Naive thymus-derived CD4-positive, alpha-beta T cell (primary cell): ENCODE data around the gene PNMA1. TPM values are rescaled to one million over a fixed set of nuclear protein-coding genes. Genes with fewer than 3 reads are reported as not detected.

Experiments used
- ATAC-seq: fragments of 150-1000 bp; cut with Tn5 transposase; 2 replicates; pipeline ENCODE4 v1.10.0; 2021; ENCODE audit warnings: mild to moderate bottlenecking, moderate library complexity
- CTCF ChIA-PET: fragments of 350-600 bp; sonication (Branson Sonifier 250); formaldehyde crosslinking; loops from one replicate; lab custom pipeline; 2021; ENCODE audit warnings: antibody characterized with exemption; lab: Charles Lee
- POLR2A ChIA-PET: fragments of 350-600 bp; sonication (Branson Sonifier 250); formaldehyde crosslinking; loops from one replicate; lab custom pipeline; 2021; ENCODE audit warnings: antibody characterized with exemption, inconsistent platforms; lab: Charles Lee
- DNase-seq, 9 donors: peaks; one replicate each; pipeline versions ENCODE4 v3.0.0 to v3.0.0-alpha.2; 2020 to 2022; ENCODE audit warnings: mixed read lengths in 1 of 9
- H3K27ac ChIP-seq: one replicate; pipeline ENCODE4 v1.7.0; 2013; ENCODE audit warnings: mild to moderate bottlenecking, low read depth, low read length, moderate library complexity
- H3K27me3 ChIP-seq, 2 donors: one replicate each; pipeline ENCODE4 v1.7.0; 2013; ENCODE audit warnings: low read length in 2 of 2, mild to moderate bottlenecking in 2 of 2, moderate library complexity in 2 of 2; ENCODE audit not compliant: control insufficient read depth in 2 of 2, insufficient read depth in 2 of 2
- H3K36me3 ChIP-seq, 3 experiments: 1 replicate in 2 of 3; 2 replicates in 1 of 3; pipeline ENCODE4 v1.7.0; 2013; ENCODE audit warnings: low read length in 3 of 3, mild to moderate bottlenecking in 3 of 3, moderate library complexity in 1 of 3; ENCODE audit not compliant: insufficient read depth in 3 of 3, control insufficient read depth in 2 of 3
- H3K4me1 ChIP-seq, 2 donors: one replicate each; pipeline ENCODE4 v1.7.0; 2013; ENCODE audit warnings: low read length in 2 of 2, mild to moderate bottlenecking in 2 of 2, moderate library complexity in 1 of 2; ENCODE audit not compliant: control insufficient read depth in 2 of 2, insufficient read depth in 2 of 2
- H3K4me3 ChIP-seq: 2 replicates; pipeline ENCODE4 v1.7.0; 2013; ENCODE audit warnings: mild to moderate bottlenecking, low read length
- H3K9me3 ChIP-seq, 3 experiments: 1 replicate in 2 of 3; 2 replicates in 1 of 3; pipeline ENCODE4 v1.7.0; 2013; ENCODE audit warnings: low read length in 3 of 3; ENCODE audit not compliant: control insufficient read depth in 2 of 3
- H3K27ac Mint-ChIP-seq, 9 donors: one replicate each; pipeline ENCODE4 v1.8.0; 2020 to 2022; ENCODE audit warnings: mixed read lengths in 9 of 9, mild to moderate bottlenecking in 8 of 9, moderate library complexity in 5 of 9, inconsistent platforms in 2 of 9
- H3K27me3 Mint-ChIP-seq, 5 donors: one replicate each; pipeline ENCODE4 v1.8.0; 2021 to 2022; ENCODE audit warnings: mixed read lengths in 5 of 5, mild to moderate bottlenecking in 1 of 5
- H3K36me3 Mint-ChIP-seq, 5 donors: one replicate each; pipeline ENCODE4 v1.8.0; 2020 to 2022; ENCODE audit warnings: mixed read lengths in 5 of 5, mild to moderate bottlenecking in 3 of 5, inconsistent platforms in 1 of 5
- H3K4me1 Mint-ChIP-seq, 7 donors: one replicate each; pipeline ENCODE4 v1.8.0; 2020 to 2022; ENCODE audit warnings: mixed read lengths in 7 of 7, mild to moderate bottlenecking in 3 of 7, inconsistent platforms in 1 of 7
- H3K4me3 Mint-ChIP-seq, 10 donors: one replicate each; pipeline ENCODE4 v1.8.0; 2020 to 2022; ENCODE audit warnings: mild to moderate bottlenecking in 10 of 10, mixed read lengths in 10 of 10, moderate library complexity in 6 of 10, inconsistent platforms in 2 of 10
- H3K9me3 Mint-ChIP-seq, 11 donors: one replicate each; pipeline ENCODE4 v1.8.0; 2020 to 2022; ENCODE audit warnings: mixed read lengths in 11 of 11, mild to moderate bottlenecking in 4 of 11, inconsistent platforms in 1 of 11, moderate library complexity in 1 of 11
- intact Hi-C, 2 donors: fragments of 100-400 bp; cut with micrococcal nuclease; formaldehyde crosslinking; loops; one replicate each; pipeline ENCODE4 v1.15.1; 2023
- polyA plus RNA-seq, 2 donors: library from polyadenylated mRNA; unstranded; fragments of 300-500 nt; fragmentation: Illumina TruSeq; gene quantifications; one replicate each; pipeline ENCODE4 v1.2.3, GENCODE V29; 2021
- total RNA-seq, 6 experiments: library from RNA in 5 of 6; stranded (reverse) in 5 of 6; gene quantifications; 1 replicate in 5 of 6; 2 replicates in 1 of 6; pipeline ENCODE4 v1.2.3 and lab custom pipeline; 2021 to 2026

PNMA1 gene
- total and polyA plus RNA-seq, 7 experiments from 2014 or later: 21.6 to 44.0 (median 39.3) TPM

DNA sequence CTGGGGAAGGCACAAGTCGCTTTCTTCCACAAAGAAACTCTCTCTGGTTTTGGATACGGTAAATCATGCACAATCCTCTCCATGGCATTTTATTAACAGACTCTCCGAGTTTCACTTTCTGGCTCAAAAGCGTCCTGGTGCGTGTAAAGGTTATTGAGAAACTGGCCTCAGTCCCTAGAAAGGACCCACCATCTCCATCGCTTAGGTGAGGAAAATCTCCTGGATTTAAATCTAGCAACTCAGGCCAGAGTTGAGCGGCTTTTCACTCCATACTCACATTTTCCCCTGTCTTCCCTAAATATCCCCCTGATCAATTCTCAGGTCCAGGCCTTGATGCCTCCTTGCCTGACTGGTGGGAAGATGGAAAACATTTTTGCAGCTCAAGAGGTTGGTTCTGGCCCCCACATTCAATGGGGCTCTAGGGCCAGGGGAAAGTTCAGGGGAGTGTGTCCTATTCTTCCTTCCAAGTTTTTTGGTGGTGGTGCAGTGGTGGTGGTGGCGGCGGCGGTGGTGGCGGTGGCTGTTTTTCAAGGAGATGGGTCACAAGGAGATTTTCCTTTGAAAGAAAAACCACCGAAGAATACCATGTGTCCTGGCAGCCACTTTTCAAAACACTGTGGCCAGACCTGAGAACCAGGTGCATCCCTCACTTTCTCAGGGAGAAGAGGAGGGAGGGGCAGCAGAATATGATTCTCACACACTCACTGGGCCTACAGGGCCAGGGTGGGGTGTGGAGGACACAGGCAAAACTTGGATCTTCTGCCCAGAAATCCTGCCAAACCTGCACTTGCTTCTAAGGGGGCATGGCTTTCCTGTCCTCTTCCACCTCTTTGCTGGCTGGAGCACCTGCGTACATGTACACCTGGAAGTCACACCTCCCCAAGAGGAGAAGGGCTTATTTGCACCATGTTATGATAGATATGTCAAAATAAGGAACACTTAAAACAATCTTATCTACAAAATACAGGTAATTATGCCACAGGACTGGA is 46.7 kb upstream of the PNMA1 start:
- POLR2A ChIA-PET: interaction anchor here (0.5 to 13.4 kb wide), 15 partner anchors 9 to 255 kb away, joined by 3 to 267 read pairs (median 21); partner anchors contain the start of genes ACOT6 and PNMA1

DNA sequence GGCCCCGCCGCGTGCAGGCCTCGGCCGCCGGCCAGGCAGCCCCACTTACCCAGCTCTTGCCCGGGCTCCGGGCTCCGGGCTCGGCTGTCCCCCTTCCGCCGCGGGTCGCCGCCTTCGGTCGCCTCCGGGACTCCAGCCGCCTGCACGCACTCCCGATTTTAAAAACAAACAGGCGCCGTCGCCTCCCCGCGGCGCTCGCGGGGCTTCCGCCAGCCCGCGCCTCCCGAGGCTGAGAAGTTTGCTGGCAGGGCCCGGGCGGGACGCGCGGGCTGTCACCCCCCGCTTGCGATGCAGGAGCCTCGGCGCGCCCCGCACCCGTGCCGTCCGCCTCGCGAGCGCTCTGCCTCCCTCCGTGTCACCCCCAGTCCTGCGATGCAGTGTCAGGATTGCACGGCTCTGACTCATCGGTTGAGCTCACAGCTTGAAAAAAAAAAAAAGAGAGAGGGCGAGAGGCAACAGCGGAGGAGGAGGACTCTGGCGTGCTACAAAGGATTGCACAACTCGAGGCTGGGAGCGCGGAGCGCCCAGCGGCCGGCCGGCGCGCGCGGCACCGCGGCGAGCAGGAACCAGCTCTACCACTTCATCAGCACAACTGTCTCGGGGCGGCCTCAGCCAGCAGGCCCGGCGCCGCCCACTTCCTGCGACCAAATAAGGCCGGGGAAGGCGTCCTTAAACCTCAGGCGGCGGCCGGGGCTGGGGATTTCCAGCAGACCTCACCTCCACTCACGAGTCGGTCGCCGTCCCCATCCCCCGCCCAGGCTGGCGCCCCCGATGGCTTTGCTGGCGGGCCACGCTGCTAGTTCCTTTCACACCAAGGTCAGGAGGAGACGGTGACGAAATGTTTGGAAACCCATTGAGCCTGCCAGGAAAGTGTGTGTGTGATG is 45.8 kb upstream of the PNMA1 start:
- H3K4me1 Mint-ChIP-seq: peaks cover 57 to 87% (median 79%) of the 10 kb centered on the region in 7 donors
- intact Hi-C loops: loop anchor here (1.0 to 10.0 kb wide), 14 partner anchors 11 to 325 kb away; partner anchors contain the start of genes ALDH6A1 (in 2 of the 2), COQ6 (in 2 of the 2), FAM161B (in 2 of the 2) and LIN52 (in 2 of the 2)
- no peaks in the 10 kb centered on the region for H3K9me3 ChIP-seq
- ATAC-seq: peak; percentile 89
- peak overlapping the region; percentile 95 to 98 (median 97) for H3K27ac Mint-ChIP-seq
- H3K4me1 ChIP-seq: peaks cover 63 to 65% of the 10 kb centered on the region in 2 donors
- peak; percentile 91 to 97 (median 93) for DNase-seq
- H3K27me3 ChIP-seq: no peaks in the 10 kb centered on the region
- no peaks in the 10 kb centered on the region for H3K36me3 ChIP-seq
- CTCF ChIA-PET: interaction anchor here (0.6 to 3.8 kb wide), 12 partner anchors 8 to 63 kb away, joined by 3 to 37 read pairs (median 7); no protein-coding TSS in a partner anchor
- H3K9me3 Mint-ChIP-seq: peaks cover 0 to 4% (median 0%) of the 10 kb centered on the region in 11 donors
- no peaks in the 10 kb centered on the region for H3K27me3 Mint-ChIP-seq
- H3K36me3 Mint-ChIP-seq: peaks cover 0 to 25% (median 0%) of the 10 kb centered on the region in 5 donors
- peak overlapping the region; percentile 86 for H3K27ac ChIP-seq
- POLR2A ChIA-PET: interaction anchor here (0.6 to 13.4 kb wide), 19 partner anchors 10 to 269 kb away, joined by 3 to 267 read pairs (median 7); partner anchors contain the start of genes ACOT6, PNMA1, PTGR2 and RIOX1
- peak overlapping the region; percentile 72 for H3K4me3 ChIP-seq
- peak overlapping the region; percentile 85 to 96 (median 90) for H3K4me3 Mint-ChIP-seq

More for the DNA sequence above, 46.7 kb upstream of the PNMA1 start:
- Histone ChIP-seq H3K27me3 (no peaks in the 10 kb centered on the region), H3K36me3 (no peaks in the 10 kb centered on the region), H3K9me3 (no peaks in the 10 kb centered on the region), H3K4me3 (peak overlapping the region; percentile 72), H3K27ac (peak overlapping the region; percentile 86), H3K4me1 (peaks cover 63 to 65% of the 10 kb centered on the region in 2 donors)
- Mint-ChIP-seq H3K27me3 (no peaks in the 10 kb centered on the region), H3K27ac (peak overlapping the region; percentile 95 to 98 (median 97)), H3K4me1 (peaks cover 58 to 87% (median 79%) of the 10 kb centered on the region in 7 donors), H3K36me3 (peaks cover 0 to 22% (median 0%) of the 10 kb centered on the region in 5 donors), H3K9me3 (peaks cover 0 to 4% (median 0%) of the 10 kb centered on the region in 11 donors), H3K4me3 (peak overlapping the region; percentile 85 to 96 (median 90))
- CTCF ChIA-PET: interaction anchor here (0.6 to 3.8 kb wide), 8 partner anchors 9 to 62 kb away, joined by 3 to 37 read pairs (median 9); no protein-coding TSS in a partner anchor
- DNase-seq: no peak
- intact Hi-C loops: loop anchor here (1.0 to 2.0 kb wide), 12 partner anchors 10 to 323 kb away; partner anchors contain the start of genes ALDH6A1 (in 1 of the 2), BBOF1 (in 1 of the 2), COQ6 (in 1 of the 2) and ENTPD5 (in 1 of the 2)
- ATAC-seq: no peak

DNA sequence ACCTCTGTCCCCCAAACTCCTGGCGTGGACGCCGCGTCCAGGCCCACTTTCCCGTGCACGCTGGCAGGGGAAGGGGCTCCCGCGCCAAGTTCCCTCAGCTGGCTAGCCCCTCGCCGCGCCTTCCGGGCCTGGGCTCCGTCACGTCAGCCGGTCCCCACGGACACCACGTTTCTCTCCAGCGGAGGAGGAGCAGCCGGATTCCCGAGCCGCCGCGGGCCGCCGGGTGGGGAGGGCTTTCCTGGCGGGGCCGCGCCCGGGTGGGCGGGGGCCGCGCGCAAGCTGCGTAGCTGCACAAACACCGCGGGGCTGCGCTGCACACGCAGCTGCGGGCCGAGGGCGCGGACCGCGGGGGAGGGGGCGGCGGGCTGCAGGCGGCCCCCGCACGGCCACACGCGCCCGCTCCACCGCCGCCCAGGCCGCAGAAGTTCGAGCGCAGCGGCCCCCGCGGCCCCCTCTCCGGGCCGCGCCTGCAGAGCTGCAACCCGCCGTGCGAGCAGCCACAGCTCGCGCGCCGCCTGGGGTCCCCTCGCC is 45.1 kb upstream of the PNMA1 start:
- H3K4me3 ChIP-seq: peak overlapping the region; percentile 74
- no peaks in the 10 kb centered on the region for H3K9me3 ChIP-seq
- DNase-seq (peak; percentile 45 to 74 (median 58)), ATAC-seq (no peak)
- Mint-ChIP-seq H3K27me3 (no peaks in the 10 kb centered on the region), H3K27ac (peak overlapping the region; percentile 71 to 99 (median 88)), H3K9me3 (peaks cover 0 to 4% (median 0%) of the 10 kb centered on the region in 11 donors), H3K4me3 (peak overlapping the region; percentile 80 to 97 (median 91)), H3K4me1 (peaks cover 57 to 87% (median 81%) of the 10 kb centered on the region in 7 donors), H3K36me3 (peaks cover 0 to 26% (median 0%) of the 10 kb centered on the region in 5 donors)
- H3K36me3 ChIP-seq: no peaks in the 10 kb centered on the region
- intact Hi-C loops: loop anchor here (1.0 to 10.0 kb wide), 3 partner anchors 44 to 326 kb away; partner anchors contain the start of genes ALDH6A1 (in 1 of the 2), COQ6 (in 1 of the 2), FAM161B (in 1 of the 2) and LIN52 (in 1 of the 2)
- CTCF ChIA-PET: interaction anchor here (0.8 to 3.8 kb wide), 14 partner anchors 9 to 92 kb away, joined by 3 to 37 read pairs (median 7); partner anchors contain the start of gene PTGR2
- POLR2A ChIA-PET: interaction anchor here (0.6 to 13.4 kb wide), 17 partner anchors 9 to 268 kb away, joined by 3 to 267 read pairs (median 9); partner anchors contain the start of genes PNMA1, PTGR2 and RIOX1
- peaks cover 67% of the 10 kb centered on the region in 2 donors for H3K4me1 ChIP-seq
- peak overlapping the region; percentile 86 for H3K27ac ChIP-seq
- no peaks in the 10 kb centered on the region for H3K27me3 ChIP-seq

DNA sequence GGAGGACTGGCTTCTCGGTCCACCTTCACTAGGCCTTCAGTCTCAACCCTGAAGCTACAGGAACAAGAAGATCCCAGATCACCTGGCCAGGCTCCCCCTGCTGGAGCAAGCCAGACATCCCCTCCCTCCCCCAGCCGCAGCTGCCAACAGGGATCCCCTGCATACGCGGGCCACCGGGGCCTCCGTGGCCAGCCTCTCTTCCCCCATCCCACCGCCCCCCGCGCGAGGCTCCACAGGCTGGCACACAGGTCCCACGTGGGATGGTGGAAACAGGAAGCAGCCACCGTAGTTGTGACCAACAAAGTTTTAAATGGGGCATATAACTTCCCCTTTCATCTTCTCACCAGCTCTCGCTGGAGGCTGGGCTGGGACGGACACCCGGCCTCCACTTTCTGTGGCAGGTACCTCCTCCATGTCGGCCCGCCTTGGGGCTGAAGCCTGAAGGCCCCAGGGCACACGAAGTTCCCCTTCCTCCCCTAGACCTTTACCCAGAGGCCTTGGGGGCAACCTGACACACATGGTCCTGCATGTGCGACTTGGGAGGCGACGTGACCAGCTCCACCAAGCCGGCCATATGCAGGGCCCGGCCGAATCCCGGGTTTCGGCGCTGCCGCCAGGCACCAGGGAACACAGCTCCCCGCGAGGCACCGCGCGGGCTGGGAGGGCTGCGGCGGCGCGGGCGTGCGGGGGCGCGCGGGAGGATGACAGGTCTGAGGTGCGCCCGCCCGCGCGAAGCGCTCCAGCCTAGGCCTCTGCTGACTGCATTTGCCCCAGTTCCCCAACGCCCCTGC is 44.4 kb upstream of the PNMA1 start:
- CTCF ChIA-PET: interaction anchor here (0.7 to 3.8 kb wide), 16 partner anchors 9 to 93 kb away, joined by 3 to 37 read pairs (median 6); partner anchors contain the start of gene PTGR2
- H3K9me3 ChIP-seq: no peaks in the 10 kb centered on the region
- H3K27ac ChIP-seq: peak overlapping the region; percentile 86
- peak overlapping the region; percentile 74 for H3K4me3 ChIP-seq
- peaks cover 61 to 87% (median 83%) of the 10 kb centered on the region in 7 donors for H3K4me1 Mint-ChIP-seq
- ATAC-seq: peak; percentile 20
- H3K4me1 ChIP-seq: peaks cover 73 to 74% of the 10 kb centered on the region in 2 donors
- DNase-seq: peak; percentile 46 to 79 (median 60)
- H3K36me3 ChIP-seq: no peaks in the 10 kb centered on the region
- POLR2A ChIA-PET: interaction anchor here (0.7 to 13.4 kb wide), 16 partner anchors 8 to 268 kb away, joined by 3 to 267 read pairs (median 10); partner anchors contain the start of genes PNMA1, PTGR2 and RIOX1
- H3K36me3 Mint-ChIP-seq: peaks cover 0 to 28% (median 0%) of the 10 kb centered on the region in 5 donors
- intact Hi-C loops: loop anchor here (1.0 to 10.0 kb wide), 5 partner anchors 17 to 326 kb away; partner anchors contain the start of genes ALDH6A1 (in 1 of the 2), COQ6 (in 1 of the 2), FAM161B (in 1 of the 2) and LIN52 (in 1 of the 2)
- H3K27me3 ChIP-seq: no peaks in the 10 kb centered on the region
- H3K27me3 Mint-ChIP-seq: no peaks in the 10 kb centered on the region
- H3K4me3 Mint-ChIP-seq: peak overlapping the region; percentile 83 to 97 (median 91)
- H3K27ac Mint-ChIP-seq: peak overlapping the region; percentile 84 to 99 (median 98)
- peaks cover 0 to 4% (median 0%) of the 10 kb centered on the region in 11 donors for H3K9me3 Mint-ChIP-seq
